DND-41 (cell line): ENCODE data around the gene CELF5.
A peak's percentile ranks its signal among the peaks of the same experiment; 100 is the strongest.

Experiments
- ATAC-seq: fragments of 200-7000 bp; cut with Tn5 transposase; 3 replicates; pipeline ENCODE4 v1.9.1; 2021; ENCODE audit warnings: low read depth; ENCODE audit not compliant: insufficient read depth
- DNase-seq: peaks from one replicate; pipeline ENCODE4 v3.0.0-alpha.2; 2020
- H2AFZ ChIP-seq: 2 replicates; pipeline ENCODE4 v1.6.0; 2012; ENCODE audit warnings: low read depth, low read length
- H3K27ac ChIP-seq: 2 replicates; pipeline ENCODE4 v1.5.1; 2012; ENCODE audit warnings: low read length, inconsistent platforms
- H3K27me3 ChIP-seq: fragments of 200-600 bp; sonication (generic); 2 replicates; pipeline ENCODE4 v1.6.0; 2012; ENCODE audit warnings: low read length, mild to moderate bottlenecking, inconsistent platforms; ENCODE audit not compliant: insufficient read depth, poor library complexity
- H3K36me3 ChIP-seq: 2 replicates; pipeline ENCODE4 v1.5.1; 2012; ENCODE audit warnings: low read length, inconsistent platforms; ENCODE audit not compliant: insufficient read depth
- H3K4me1 ChIP-seq: 2 replicates; pipeline ENCODE4 v1.5.1; 2012; ENCODE audit warnings: mild to moderate bottlenecking, low read length; ENCODE audit not compliant: insufficient read depth
- H3K4me2 ChIP-seq: 2 replicates; pipeline ENCODE4 v1.6.0; 2012; ENCODE audit warnings: mild to moderate bottlenecking, moderate library complexity, low read length, inconsistent platforms; ENCODE audit not compliant: insufficient read depth
- H3K4me3 ChIP-seq, 2 experiments: fragments of 200-600 bp in 1 of 2; shearing (Covaris generic) in 1 of 2; 2 replicates each; pipeline ENCODE4 v1.5.1; 2012 to 2016; ENCODE audit warnings: inconsistent platforms in 2 of 2, low read length in 2 of 2, mild to moderate bottlenecking in 2 of 2, low read depth in 1 of 2, moderate library complexity in 1 of 2
- H3K79me2 ChIP-seq: 2 replicates; pipeline ENCODE4 v1.6.0; 2012; ENCODE audit warnings: low read length, inconsistent platforms; ENCODE audit not compliant: insufficient read depth
- H3K9ac ChIP-seq: 2 replicates; pipeline ENCODE4 v1.6.0; 2012; ENCODE audit warnings: low read depth, mild to moderate bottlenecking, inconsistent platforms, low read length, moderate library complexity
- H3K9me3 ChIP-seq: 2 replicates; pipeline ENCODE4 v1.5.1; 2012; ENCODE audit warnings: low read length, moderate library complexity, mild to moderate bottlenecking, inconsistent platforms; ENCODE audit not compliant: insufficient read depth, severe bottlenecking
- H4K20me1 ChIP-seq: 2 replicates; pipeline ENCODE4 v1.6.0; 2012; ENCODE audit warnings: low read length; ENCODE audit not compliant: insufficient read depth
- EZH2 ChIP-seq: IDR thresholded peaks from 3 replicates; pipeline ENCODE4 v1.6.1; 2012; ENCODE audit warnings: borderline replicate concordance, low read depth, mild to moderate bottlenecking, moderate library complexity, low read length, inconsistent platforms; ENCODE audit not compliant: severe bottlenecking
- TF ChIP-seq, protein P1 (sequence below): IDR thresholded peaks from 2 replicates; pipeline ENCODE4 v1.5.1; 2012; ENCODE audit warnings: borderline replicate concordance, low read length, moderate library complexity, mild to moderate bottlenecking; ENCODE audit not compliant: poor library complexity, severe bottlenecking; ENCODE audit errors: extremely low read depth

The CELF5 gene

DNA sequence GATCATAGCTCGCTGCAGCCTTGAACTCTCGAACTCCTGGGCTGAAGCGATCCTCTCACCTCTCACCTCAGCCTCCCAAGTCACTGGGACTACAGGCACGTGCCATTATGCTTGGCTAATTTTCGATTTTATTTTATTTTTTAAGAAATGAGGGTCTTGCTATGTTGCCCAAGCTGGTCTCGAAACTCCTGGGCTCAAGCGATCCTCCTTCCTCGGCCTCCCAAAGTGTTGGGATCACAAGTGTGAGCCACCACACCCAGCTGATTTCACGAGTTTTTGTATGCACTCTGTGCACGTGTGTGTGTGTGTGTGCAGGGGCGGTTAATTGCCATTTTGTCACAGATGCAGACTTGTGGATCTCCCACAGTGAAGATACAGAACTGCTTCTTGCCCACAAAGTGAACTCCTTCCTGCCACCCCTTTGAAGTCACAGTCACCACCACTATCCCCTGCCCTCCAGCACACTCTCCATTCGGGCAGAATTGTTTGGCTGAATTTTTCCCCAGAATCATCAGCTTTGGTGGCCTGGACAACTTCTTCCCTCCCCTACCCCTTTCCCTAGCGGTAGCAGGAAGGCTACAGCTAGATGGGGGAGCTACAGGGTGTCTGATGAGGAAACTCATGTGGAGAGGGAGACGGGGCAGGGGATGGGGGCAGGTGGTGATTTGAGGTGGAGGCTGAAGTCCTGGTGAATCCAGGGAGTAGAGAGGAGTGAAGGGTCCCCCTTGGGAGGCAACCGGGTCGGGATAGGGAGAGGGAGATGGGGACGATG, 59.6 kb downstream of the CELF5 start:
- Histone ChIP-seq H3K4me2 (no peak overlapping the region), H3K4me3 (no peak overlapping the region), H2AFZ (no peak overlapping the region), H3K4me1 (no peaks in the 10 kb centered on the region), H3K9me3 (no peaks in the 10 kb centered on the region), H3K36me3 (no peaks in the 10 kb centered on the region), H3K27ac (no peak overlapping the region), H3K9ac (no peak overlapping the region), H3K79me2 (no peaks in the 10 kb centered on the region), H3K27me3 (no peaks in the 10 kb centered on the region), H4K20me1 (peaks cover 3% of the 10 kb centered on the region; the same call in 1 of the 2 replicates)
- TF ChIP-seq EZH2, result no peak
- TF ChIP-seq, protein P1, sequence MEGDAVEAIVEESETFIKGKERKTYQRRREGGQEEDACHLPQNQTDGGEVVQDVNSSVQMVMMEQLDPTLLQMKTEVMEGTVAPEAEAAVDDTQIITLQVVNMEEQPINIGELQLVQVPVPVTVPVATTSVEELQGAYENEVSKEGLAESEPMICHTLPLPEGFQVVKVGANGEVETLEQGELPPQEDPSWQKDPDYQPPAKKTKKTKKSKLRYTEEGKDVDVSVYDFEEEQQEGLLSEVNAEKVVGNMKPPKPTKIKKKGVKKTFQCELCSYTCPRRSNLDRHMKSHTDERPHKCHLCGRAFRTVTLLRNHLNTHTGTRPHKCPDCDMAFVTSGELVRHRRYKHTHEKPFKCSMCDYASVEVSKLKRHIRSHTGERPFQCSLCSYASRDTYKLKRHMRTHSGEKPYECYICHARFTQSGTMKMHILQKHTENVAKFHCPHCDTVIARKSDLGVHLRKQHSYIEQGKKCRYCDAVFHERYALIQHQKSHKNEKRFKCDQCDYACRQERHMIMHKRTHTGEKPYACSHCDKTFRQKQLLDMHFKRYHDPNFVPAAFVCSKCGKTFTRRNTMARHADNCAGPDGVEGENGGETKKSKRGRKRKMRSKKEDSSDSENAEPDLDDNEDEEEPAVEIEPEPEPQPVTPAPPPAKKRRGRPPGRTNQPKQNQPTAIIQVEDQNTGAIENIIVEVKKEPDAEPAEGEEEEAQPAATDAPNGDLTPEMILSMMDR, result no peak
- no peak for ATAC-seq
- no peak for DNase-seq

DNA sequence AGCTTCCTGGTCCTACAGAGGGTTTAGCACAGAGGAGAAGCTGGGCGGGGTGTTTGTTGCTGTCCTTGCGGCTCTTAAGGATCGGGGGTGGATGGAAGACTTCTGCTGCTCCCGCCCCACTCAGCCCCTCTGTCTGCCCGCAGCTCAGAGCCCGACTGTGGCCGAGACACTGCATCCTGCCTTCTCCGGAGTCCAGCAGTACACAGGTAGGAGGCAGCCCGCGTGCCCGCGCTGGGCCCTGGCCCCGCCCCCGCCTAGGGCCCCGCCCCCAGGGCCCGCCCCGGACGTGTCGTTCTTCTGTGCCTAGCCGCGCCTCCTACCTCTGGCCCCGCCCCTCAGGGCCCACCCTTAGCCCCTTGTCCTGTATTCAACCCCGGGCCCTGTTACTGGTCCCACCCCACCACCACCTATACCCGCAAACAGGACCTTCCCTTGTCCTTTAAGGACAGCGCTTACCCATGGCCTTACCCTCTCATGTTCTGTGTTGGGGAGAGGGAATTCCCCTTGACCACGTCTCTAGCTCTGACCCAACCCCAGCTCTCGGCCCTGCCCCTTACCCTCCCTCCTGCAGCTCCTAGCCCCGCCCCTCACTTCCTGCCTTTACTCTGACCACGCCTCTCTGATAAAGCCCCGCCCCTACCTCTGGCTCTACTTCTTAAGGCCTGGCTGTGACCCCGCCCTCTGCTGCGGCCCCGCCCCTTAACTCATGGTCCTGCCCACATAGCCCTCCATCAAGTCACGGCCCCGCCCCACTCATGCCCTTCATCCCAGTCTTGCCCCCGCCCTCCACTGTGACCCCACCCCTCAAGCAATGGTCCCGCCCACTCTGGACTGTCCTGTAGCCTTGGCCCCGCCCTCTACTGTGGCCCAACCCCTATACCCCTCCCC, 60.5 kb downstream of the CELF5 start:
- Histone ChIP-seq H2AFZ (no peak overlapping the region), H3K4me2 (no peak overlapping the region), H3K9ac (no peak overlapping the region), H3K27me3 (no peaks in the 10 kb centered on the region), H3K4me1 (no peaks in the 10 kb centered on the region), H3K4me3 (no peak overlapping the region), H3K36me3 (no peaks in the 10 kb centered on the region), H4K20me1 (peaks cover 3% of the 10 kb centered on the region; the same call in 1 of the 2 replicates), H3K27ac (no peak overlapping the region), H3K79me2 (no peaks in the 10 kb centered on the region), H3K9me3 (no peaks in the 10 kb centered on the region)
- DNase-seq (peak; percentile 56), ATAC-seq (peak; percentile 53)
- TF ChIP-seq EZH2, result no peak
- TF ChIP-seq, protein P1, result no peak

DNA sequence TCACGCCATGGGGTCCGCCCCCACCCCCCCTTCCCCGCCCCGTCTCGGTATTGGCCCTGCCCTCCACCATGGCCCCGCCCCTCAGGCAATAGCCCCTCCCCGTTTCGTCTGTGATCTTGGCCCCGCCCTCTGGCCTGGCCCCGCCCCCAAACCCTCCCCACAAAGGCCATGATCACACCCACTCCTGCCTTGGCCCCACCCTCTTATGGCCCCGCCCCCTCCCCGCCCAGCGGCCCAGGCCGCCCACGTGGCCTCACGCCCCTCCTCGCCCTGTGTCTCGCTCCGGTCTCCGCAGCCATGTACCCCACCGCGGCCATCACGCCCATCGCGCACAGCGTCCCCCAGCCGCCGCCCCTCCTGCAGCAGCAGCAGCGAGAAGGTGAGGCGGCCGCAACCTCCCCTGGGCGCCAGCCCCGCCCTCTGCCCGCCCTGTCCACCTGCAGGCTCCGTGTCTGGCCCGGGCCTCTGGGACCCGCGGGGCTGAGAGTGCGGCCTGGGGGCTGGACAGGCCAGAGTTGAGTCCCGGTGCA, 61.3 kb downstream of the CELF5 start:
- no peak for DNase-seq
- Histone ChIP-seq H3K27me3 (no peaks in the 10 kb centered on the region), H3K4me1 (no peaks in the 10 kb centered on the region), H3K4me2 (no peak overlapping the region), H3K36me3 (no peaks in the 10 kb centered on the region), H3K27ac (no peak overlapping the region), H3K9ac (no peak overlapping the region), H3K4me3 (no peak overlapping the region), H2AFZ (no peak overlapping the region), H3K79me2 (no peaks in the 10 kb centered on the region), H3K9me3 (no peaks in the 10 kb centered on the region), H4K20me1 (peaks cover 3% of the 10 kb centered on the region; the same call in 1 of the 2 replicates)
- ATAC-seq, result 0 out of 3 replicates have a peak, but pooled peaks have one; percentile 22
- TF ChIP-seq, protein P1, result no peak
- TF ChIP-seq EZH2, result no peak
